CD4-positive, alpha-beta T cell treated with Interleukin-4 for 1 hour (primary cell): ENCODE measurements around the gene STOX1.
"Not testable (repeated sequence)": the region's sequence is repeated elsewhere in the genome, so short reads cannot be mapped to it uniquely, and the experiment has no call there.

Experiments used
- DNase-seq, 2 donors: peaks; one replicate each; pipeline ENCODE4 v3.0.0-alpha.2; 2020 to 2022

Gene STOX1

GRCh38 chr10:68897336-68897741 is 70.0 kb downstream of the STOX1 start:
- DNase-seq, result peak; percentile 35 to 55

GRCh38 chr10:68899186-68899745 is 71.9 kb downstream of the STOX1 start:
- DNase-seq, result no peak

GRCh38 chr10:68900427-68901104 is 73.2 kb downstream of the STOX1 start:
- DNase-seq, result no peak

GRCh38 chr10:68901105-68901927 is 74.0 kb downstream of the STOX1 start, which contains the start of gene DDX50:
TSS of gene DDX50 (plus strand) at chr10:68901315. CDS start at chr10:68901385, 70 bp downstream.
- peak; percentile 98 for DNase-seq

GRCh38 chr10:68902382-68902781 is 75.1 kb downstream of the STOX1 start:
- DNase-seq, result no peak

- DNase-seq, result no peak
Measured at GRCh38 chr10:68924593-68924992, 97.3 kb downstream of the STOX1 start.

- DNase-seq, result no peak
Measured at GRCh38 chr10:68925489-68925888, 98.2 kb downstream of the STOX1 start.

- DNase-seq, result not testable (repeated sequence)
Measured at GRCh38 chr10:68929157-68929556, 101.8 kb downstream of the STOX1 start.

- DNase-seq, result not testable (repeated sequence)
Measured at GRCh38 chr10:68929888-68930287, 102.6 kb downstream of the STOX1 start.

- DNase-seq, result not testable (repeated sequence)
Measured at GRCh38 chr10:68932860-68933259, 105.5 kb downstream of the STOX1 start.

- no peak for DNase-seq
Measured at GRCh38 chr10:68934994-68935393, 107.7 kb downstream of the STOX1 start.

GRCh38 chr10:68938117-68938516 is 110.8 kb downstream of the STOX1 start:
- DNase-seq, result no peak

- DNase-seq, result no peak
Measured at GRCh38 chr10:68938884-68939283, 111.6 kb downstream of the STOX1 start.

GRCh38 chr10:68940917-68941316 is 113.6 kb downstream of the STOX1 start:
- not testable (repeated sequence) for DNase-seq
